GM13977 (cell line): Measurements from ENCODE around the gene NTRK3.

Source experiments
- DNase-seq: peaks from one replicate; pipeline ENCODE4 v3.0.0; 2012; ENCODE audit warnings: low spot score
- CTCF ChIP-seq: IDR thresholded peaks from 2 replicates; pipeline ENCODE4 v1.5.1; 2012; ENCODE audit warnings: mild to moderate bottlenecking, control low read depth; ENCODE audit not compliant: insufficient read depth; ENCODE audit errors: extremely low read depth, missing control alignments
- in situ Hi-C: fragments of 300-500 bp; cut with MboI; formaldehyde crosslinking; loops from one replicate; pipeline ENCODE4 v1.12.0; 2022; ENCODE audit warnings: low sequenced_read_pairs, low pct_unique_long_range_greater_than_20kb, mixed read lengths, inconsistent platforms; ENCODE audit not compliant: unreplicated experiment

Gene NTRK3

GRCh38 chr15:87901926-87902690 lies 354.4 kb downstream of the NTRK3 start:
- in situ Hi-C loops = no loop called here
- DNase-seq = no peak

GRCh38 chr15:87901008-87901407 lies 355.5 kb downstream of the NTRK3 start:
- TF ChIP-seq CTCF = no peak
- in situ Hi-C loops = no loop called here
- no peak for DNase-seq

More at GRCh38 chr15:87901926-87902690, 354.4 kb downstream of the NTRK3 start:
- TF ChIP-seq CTCF = no peak

GRCh38 chr15:87896936-87897335 lies 359.6 kb downstream of the NTRK3 start:
- in situ Hi-C loops = no loop called here
- no peak for DNase-seq
- TF ChIP-seq CTCF = no peak

GRCh38 chr15:87887177-87887576 lies 369.4 kb downstream of the NTRK3 start:
- in situ Hi-C loops = no loop called here
- DNase-seq = no peak
- TF ChIP-seq CTCF = no peak

GRCh38 chr15:87881026-87881425 lies 375.5 kb downstream of the NTRK3 start:
- TF ChIP-seq CTCF = no peak
- in situ Hi-C loops = no loop called here
- DNase-seq = no peak

- in situ Hi-C loops = no loop called here
- no peak for TF ChIP-seq CTCF
- no peak for DNase-seq
Measured at GRCh38 chr15:87877822-87878542, 378.6 kb downstream of the NTRK3 start.
